Measurements from ENCODE around the gene RASAL2.
A peak's percentile ranks its signal among the peaks of the same experiment; 100 is the strongest.

The RASAL2 gene

GRCh38 chr1:178093951-178094738 lies at the start of gene RASAL2:
TSS of gene RASAL2 (plus strand) at chr1:178094104. CDS start at chr1:178094493, 389 bp downstream.
- no peak for TF ChIP-seq ZFX (IDR thresholded peaks at IDR 0.05; ENCODE audit: borderline replicate concordance)
- peak; percentile 70 for TF ChIP-seq CTCF (IDR thresholded peaks at IDR 0.05)
- H3K27ac ChIP-seq, result peak within 1 kb of the TSS; percentile 76

- TF ChIP-seq ZFX (IDR thresholded peaks at IDR 0.05; ENCODE audit: borderline replicate concordance), result no peak
- TF ChIP-seq CTCF (IDR thresholded peaks at IDR 0.05), result no peak
- no peak overlapping the region for H3K27ac ChIP-seq
Measured at GRCh38 chr1:178046591-178047270, 47.2 kb upstream of the RASAL2 start.

- no peak overlapping the region for H3K27ac ChIP-seq
- TF ChIP-seq CTCF (IDR thresholded peaks at IDR 0.05), result no peak
- TF ChIP-seq ZFX (IDR thresholded peaks at IDR 0.05; ENCODE audit: borderline replicate concordance), result no peak
Measured at GRCh38 chr1:178047403-178048093, 46.4 kb upstream of the RASAL2 start.

GRCh38 chr1:178048426-178048825 lies 45.5 kb upstream of the RASAL2 start:
- no peak overlapping the region for H3K27ac ChIP-seq
- TF ChIP-seq ZFX (IDR thresholded peaks at IDR 0.05; ENCODE audit: borderline replicate concordance) (no peak), CTCF (IDR thresholded peaks at IDR 0.05) (no peak)

GRCh38 chr1:178048883-178049282 lies 45.0 kb upstream of the RASAL2 start:
- no peak overlapping the region for H3K27ac ChIP-seq
- TF ChIP-seq CTCF (IDR thresholded peaks at IDR 0.05), result no peak
- no peak for TF ChIP-seq ZFX (IDR thresholded peaks at IDR 0.05; ENCODE audit: borderline replicate concordance)

- TF ChIP-seq ZFX (IDR thresholded peaks at IDR 0.05; ENCODE audit: borderline replicate concordance) (no peak), CTCF (IDR thresholded peaks at IDR 0.05) (no peak)
- H3K27ac ChIP-seq, result no peak overlapping the region
Measured at GRCh38 chr1:178050084-178050483, 43.8 kb upstream of the RASAL2 start.

All from 22Rv1 (cell line).